HFF-Myc (cell line): ENCODE results near the gene EIF2AK3.

ENCODE experiments used
- DNase-seq: peaks from one replicate; pipeline ENCODE4 v3.0.0-alpha.2; 2011; ENCODE audit warnings: low read depth; ENCODE audit errors: extremely low read depth
- H3K4me3 ChIP-seq: replicated peaks from 2 replicates; pipeline ENCODE4 v1.5.1; 2011; ENCODE audit warnings: low read depth, mild to moderate bottlenecking, control low read depth, low read length
- TF ChIP-seq, protein P1 (sequence below): IDR thresholded peaks from 2 replicates; pipeline ENCODE4 v1.5.1; 2012; ENCODE audit warnings: mild to moderate bottlenecking, low read depth, low read length, control low read depth; ENCODE audit errors: missing control alignments

EIF2AK3 gene

DNA sequence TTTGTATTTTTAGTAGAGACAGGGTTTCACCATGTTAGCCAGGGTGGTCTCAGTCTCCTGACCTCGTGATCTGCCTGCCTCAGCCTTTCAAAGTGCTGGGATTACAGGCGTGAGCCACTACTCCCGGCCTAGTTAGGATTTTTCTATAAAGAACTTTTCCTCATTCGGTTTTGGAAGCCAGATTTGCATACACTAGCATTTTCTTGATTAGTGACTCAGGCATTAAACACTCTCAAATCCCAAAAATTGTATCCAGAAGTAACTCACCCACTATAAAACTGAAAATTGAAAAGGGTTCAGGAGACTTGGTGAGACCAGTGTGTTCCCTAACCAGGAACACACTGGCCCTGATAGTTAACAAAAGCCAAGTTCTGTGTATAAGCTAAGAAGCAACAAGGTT, 25.2 kb downstream of the EIF2AK3 start:
- no peak for DNase-seq
- TF ChIP-seq, protein P1, sequence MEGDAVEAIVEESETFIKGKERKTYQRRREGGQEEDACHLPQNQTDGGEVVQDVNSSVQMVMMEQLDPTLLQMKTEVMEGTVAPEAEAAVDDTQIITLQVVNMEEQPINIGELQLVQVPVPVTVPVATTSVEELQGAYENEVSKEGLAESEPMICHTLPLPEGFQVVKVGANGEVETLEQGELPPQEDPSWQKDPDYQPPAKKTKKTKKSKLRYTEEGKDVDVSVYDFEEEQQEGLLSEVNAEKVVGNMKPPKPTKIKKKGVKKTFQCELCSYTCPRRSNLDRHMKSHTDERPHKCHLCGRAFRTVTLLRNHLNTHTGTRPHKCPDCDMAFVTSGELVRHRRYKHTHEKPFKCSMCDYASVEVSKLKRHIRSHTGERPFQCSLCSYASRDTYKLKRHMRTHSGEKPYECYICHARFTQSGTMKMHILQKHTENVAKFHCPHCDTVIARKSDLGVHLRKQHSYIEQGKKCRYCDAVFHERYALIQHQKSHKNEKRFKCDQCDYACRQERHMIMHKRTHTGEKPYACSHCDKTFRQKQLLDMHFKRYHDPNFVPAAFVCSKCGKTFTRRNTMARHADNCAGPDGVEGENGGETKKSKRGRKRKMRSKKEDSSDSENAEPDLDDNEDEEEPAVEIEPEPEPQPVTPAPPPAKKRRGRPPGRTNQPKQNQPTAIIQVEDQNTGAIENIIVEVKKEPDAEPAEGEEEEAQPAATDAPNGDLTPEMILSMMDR: no peak
- H3K4me3 ChIP-seq: no peak overlapping the region

DNA sequence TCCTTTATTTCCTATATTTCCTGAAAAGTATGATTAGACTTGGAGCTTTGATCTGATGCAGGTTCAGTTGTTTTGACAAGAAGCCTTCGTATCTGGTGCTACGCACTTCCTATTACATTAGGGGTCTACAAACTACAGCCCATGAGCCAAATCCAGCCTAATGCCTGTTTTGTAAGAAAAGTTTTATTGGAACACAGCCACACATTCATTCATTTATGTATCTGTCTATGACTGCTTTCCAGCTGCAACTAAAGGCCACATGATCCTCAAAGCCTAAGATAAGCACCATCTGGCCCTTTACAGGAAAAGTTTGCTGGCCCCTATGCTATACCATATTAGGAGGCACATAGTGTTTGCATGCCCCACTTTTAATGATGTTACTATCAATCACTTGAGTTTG, 26.0 kb downstream of the EIF2AK3 start:
- no peak overlapping the region for H3K4me3 ChIP-seq
- DNase-seq: no peak
- TF ChIP-seq, protein P1: no peak

DNA sequence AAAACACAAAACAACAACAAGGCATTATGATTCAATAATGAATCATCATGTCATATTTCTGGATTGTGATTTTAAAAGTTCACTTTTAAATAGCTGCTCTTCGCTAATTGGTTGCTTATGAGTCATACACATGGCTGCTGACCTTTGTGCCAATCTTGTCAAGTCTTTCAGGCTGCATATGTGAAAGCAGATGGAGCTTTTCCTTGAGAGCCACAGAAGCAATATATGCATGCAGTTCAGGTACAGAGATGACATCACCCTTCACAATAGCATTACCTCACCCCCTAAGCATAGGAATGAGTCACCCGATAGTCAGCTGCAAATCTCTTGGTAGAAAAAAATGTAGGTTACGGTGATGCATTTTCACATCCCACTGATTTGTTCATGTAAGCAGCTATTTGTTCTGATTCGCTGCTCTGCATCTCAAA, 27.2 kb downstream of the EIF2AK3 start:
- H3K4me3 ChIP-seq: no peak overlapping the region
- TF ChIP-seq, protein P1: no peak
- peak; percentile 95 for DNase-seq

DNA sequence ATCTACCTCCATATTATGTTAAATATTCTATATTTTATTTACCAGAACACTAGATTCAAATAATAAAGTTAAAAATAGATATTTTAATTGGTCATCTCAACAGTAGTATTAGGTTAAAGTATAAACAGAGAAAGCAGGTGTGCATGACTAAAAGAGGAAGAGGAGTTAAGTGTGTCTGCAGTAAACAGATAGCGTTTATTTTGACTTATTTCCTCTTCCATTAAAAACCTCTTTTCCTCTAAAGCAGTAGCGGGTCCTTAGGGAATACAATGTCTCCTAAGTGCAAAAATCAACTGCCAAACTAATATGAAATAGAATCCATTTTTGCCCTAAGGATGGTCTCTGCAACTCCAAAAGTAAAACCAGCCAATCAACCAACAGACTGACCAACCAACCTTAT, 27.7 kb downstream of the EIF2AK3 start:
- no peak for DNase-seq
- H3K4me3 ChIP-seq: no peak overlapping the region

DNA sequence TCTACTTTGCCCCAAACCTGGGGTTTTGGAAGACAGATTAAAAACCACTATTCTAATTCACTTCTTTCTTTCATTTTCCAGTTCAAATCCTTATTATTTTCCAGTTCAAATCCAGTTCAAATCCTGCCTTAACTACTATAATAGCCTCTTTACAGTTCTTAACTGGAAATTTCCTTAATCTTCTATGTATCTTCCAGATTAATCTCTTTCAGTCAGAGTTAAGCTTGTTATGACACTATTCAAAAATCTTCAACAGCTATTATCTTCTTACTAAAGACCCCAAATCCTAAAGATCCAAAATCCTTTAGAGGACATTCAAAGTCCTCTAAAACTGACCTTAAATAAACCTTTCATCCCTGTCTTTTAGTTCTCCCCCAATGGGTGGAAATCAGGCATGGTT, 30.1 kb downstream of the EIF2AK3 start:
- no peak for DNase-seq
- no peak overlapping the region for H3K4me3 ChIP-seq
- TF ChIP-seq, protein P1: no peak

More for the DNA sequence above, 27.7 kb downstream of the EIF2AK3 start:
- TF ChIP-seq, protein P1: no peak

DNA sequence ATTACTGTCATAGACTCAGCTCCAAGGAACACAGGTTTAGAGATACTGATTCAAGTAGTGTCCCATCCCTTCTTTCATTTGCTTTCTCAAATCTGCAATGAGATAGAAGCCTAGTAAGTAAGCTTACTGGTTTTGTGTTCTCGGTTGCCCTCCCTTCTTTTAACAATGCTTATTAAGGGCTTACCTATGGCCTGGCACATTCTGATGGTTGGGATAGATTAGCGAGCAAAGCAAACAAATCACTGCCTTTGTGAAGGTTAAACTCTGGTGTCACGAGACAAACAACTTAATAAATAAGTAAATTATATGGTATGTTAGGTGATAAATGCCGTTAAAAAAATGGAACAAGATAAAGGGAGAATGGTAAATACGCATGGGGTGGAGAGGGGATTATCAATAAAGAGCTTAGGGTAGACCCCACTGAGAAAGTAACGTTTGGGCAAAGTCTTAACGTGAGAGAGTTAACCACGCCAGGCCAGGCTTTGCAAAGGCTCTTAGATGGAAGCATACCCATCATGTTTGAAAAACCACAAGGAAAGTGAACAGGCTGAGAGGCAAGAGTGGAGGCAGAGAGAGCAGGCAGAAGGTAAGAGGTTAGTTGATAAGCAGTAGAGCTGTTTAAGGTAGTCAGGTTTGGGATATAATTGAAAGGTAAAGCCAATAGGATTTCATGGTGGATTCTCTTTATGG, 31.0 kb downstream of the EIF2AK3 start:
- TF ChIP-seq, protein P1: no peak
- no peak for DNase-seq
- H3K4me3 ChIP-seq: no peak overlapping the region

DNA sequence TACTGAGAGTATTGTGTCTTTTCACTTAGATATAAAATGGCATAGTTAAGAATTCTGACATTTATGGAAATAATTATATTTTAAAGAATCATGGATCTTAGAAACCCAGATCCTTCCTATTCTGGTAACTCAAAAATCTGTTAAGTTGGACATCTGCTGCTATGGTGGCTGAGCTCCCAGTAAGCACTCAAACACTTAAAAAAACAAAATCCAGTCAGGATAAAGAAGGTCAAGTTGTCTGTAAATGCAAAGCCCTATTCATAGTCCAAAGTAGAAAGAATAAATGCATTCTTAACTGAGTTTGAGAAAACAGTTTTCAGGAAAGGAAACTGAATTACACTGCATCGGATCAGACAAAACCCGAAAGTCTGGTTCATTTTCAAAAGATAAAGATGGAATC, 35.6 kb downstream of the EIF2AK3 start:
- no peak overlapping the region for H3K4me3 ChIP-seq
- TF ChIP-seq, protein P1: no peak
- no peak for DNase-seq
